Endothelial cell (in vitro differentiated cells): ENCODE data around the gene TEAD2. TPM values are rescaled to one million over a fixed set of nuclear protein-coding genes. Genes with fewer than 3 reads are reported as not detected.

Experiments
- DNase-seq: peaks from one replicate; pipeline ENCODE4 v3.0.0; 2021; ENCODE audit warnings: low spot score
- H3K27ac Mint-ChIP-seq: one replicate; pipeline ENCODE4 v1.8.0; 2021; ENCODE audit warnings: mixed read lengths, inconsistent platforms; ENCODE audit not compliant: unreplicated experiment
- H3K27me3 Mint-ChIP-seq: one replicate; pipeline ENCODE4 v1.8.0; 2021; ENCODE audit warnings: mild to moderate bottlenecking, moderate library complexity, mixed read lengths, inconsistent platforms; ENCODE audit not compliant: unreplicated experiment
- H3K36me3 Mint-ChIP-seq: one replicate; pipeline ENCODE4 v1.8.0; 2021; ENCODE audit warnings: mild to moderate bottlenecking, low read depth, mixed read lengths, inconsistent platforms; ENCODE audit not compliant: unreplicated experiment
- H3K4me1 Mint-ChIP-seq: one replicate; pipeline ENCODE4 v1.8.0; 2021; ENCODE audit warnings: mild to moderate bottlenecking, mixed read lengths, inconsistent platforms; ENCODE audit not compliant: unreplicated experiment
- H3K4me3 Mint-ChIP-seq: one replicate; pipeline ENCODE4 v1.8.0; 2021; ENCODE audit warnings: mild to moderate bottlenecking, mixed read lengths, inconsistent platforms; ENCODE audit not compliant: unreplicated experiment
- H3K9me3 Mint-ChIP-seq: one replicate; pipeline ENCODE4 v1.8.0; 2021; ENCODE audit warnings: mixed read lengths, inconsistent platforms; ENCODE audit not compliant: unreplicated experiment
- CTCF ChIP-seq: fragments of 200-600 bp; sonication (generic); IDR thresholded peaks from one replicate; pipeline ENCODE4 v1.5.0; 2021; ENCODE audit warnings: antibody characterized with exemption; ENCODE audit not compliant: unreplicated experiment
- total RNA-seq: library from RNA; stranded (reverse); fragmentation: NEBNext Ultra II Directional; extraction: Animal tissue kit (Norgen Biotek cat#: 25700); gene quantifications from one replicate; pipeline ENCODE4 v1.2.1, GENCODE V29; 2021; ENCODE audit not compliant: unreplicated experiment

Gene TEAD2
- total RNA-seq, 1 donor from 2014 or later, result 167 TPM

GRCh38 chr19:49348305-49349189, 13.7 kb downstream of the TEAD2 start:
- Mint-ChIP-seq H3K9me3 (no peaks in the 10 kb centered on the region), H3K27me3 (peaks cover 14% of the 10 kb centered on the region), H3K4me1 (peaks cover 18% of the 10 kb centered on the region), H3K27ac (peak overlapping the region; percentile 70), H3K4me3 (peak overlapping the region; percentile 64), H3K36me3 (peaks cover 70% of the 10 kb centered on the region)
- TF ChIP-seq CTCF, result no peak
- DNase-seq, result no peak

- peaks cover 17% of the 10 kb centered on the region for H3K4me1 Mint-ChIP-seq
- peak overlapping the region; percentile 70 for H3K27ac Mint-ChIP-seq
- H3K36me3 Mint-ChIP-seq, result peaks cover 70% of the 10 kb centered on the region
- DNase-seq, result no peak
- peak overlapping the region; percentile 74 for H3K4me3 Mint-ChIP-seq
- peaks cover 13% of the 10 kb centered on the region for H3K27me3 Mint-ChIP-seq
- H3K9me3 Mint-ChIP-seq, result no peaks in the 10 kb centered on the region
- no peak for TF ChIP-seq CTCF
These were observed 14.4 kb downstream of the TEAD2 start for GRCh38 chr19:49347835-49348234.

GRCh38 chr19:49347191-49347590, 15.0 kb downstream of the TEAD2 start:
- no peaks in the 10 kb centered on the region for H3K9me3 Mint-ChIP-seq
- H3K4me3 Mint-ChIP-seq, result no peak overlapping the region
- H3K4me1 Mint-ChIP-seq, result peaks cover 21% of the 10 kb centered on the region
- peaks cover 73% of the 10 kb centered on the region for H3K36me3 Mint-ChIP-seq
- peak overlapping the region; percentile 70 for H3K27ac Mint-ChIP-seq
- no peak for TF ChIP-seq CTCF
- H3K27me3 Mint-ChIP-seq, result peaks cover 14% of the 10 kb centered on the region
- DNase-seq, result no peak

- Mint-ChIP-seq H3K9me3 (no peaks in the 10 kb centered on the region), H3K27me3 (peaks cover 25% of the 10 kb centered on the region), H3K4me1 (peaks cover 33% of the 10 kb centered on the region), H3K27ac (peak overlapping the region; percentile 57), H3K4me3 (peak overlapping the region; percentile 22), H3K36me3 (peaks cover 70% of the 10 kb centered on the region)
- no peak for TF ChIP-seq CTCF
- no peak for DNase-seq
These were observed 17.5 kb downstream of the TEAD2 start for GRCh38 chr19:49344505-49345423.
